Measurements from ENCODE around the gene DPF1. TPM values are rescaled to one million over a fixed set of nuclear protein-coding genes. Genes with fewer than 3 reads are reported as not detected.

The DPF1 gene
- total and polyA plus RNA-seq, 4 donors = not detected

DNA sequence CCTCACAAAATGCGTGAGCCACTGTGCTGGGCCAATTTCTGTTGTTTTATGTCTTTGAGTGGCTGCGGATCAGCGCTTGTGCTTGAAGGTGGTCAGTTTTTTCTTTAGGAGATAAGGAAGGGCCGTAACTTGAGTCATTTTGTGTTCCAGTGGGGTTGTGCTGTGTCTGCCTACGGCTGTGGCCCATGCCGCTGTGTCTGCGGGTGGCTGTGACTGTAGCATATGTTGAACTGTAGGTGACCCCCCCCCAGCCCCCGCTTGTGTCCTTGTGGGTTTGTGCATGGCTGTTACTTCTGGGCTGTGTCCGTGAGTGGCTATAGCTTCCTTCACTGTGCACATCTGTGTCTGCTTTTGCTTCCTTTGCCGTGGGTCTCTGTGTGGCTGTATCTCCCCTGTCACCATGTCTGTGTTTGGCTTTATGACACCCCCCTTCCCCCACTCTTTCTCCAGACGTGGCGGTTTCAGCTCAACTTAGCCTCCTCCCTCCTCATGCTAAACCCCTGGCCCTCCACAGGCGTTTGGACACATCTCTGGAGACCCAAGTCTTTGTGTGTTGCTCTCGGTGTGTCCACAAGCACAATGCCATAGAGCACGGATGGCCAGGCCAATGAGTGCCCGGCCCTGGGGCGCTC, 31.5 kb upstream of the DPF1 start (continued):
- TF ChIP-seq, protein P1, sequence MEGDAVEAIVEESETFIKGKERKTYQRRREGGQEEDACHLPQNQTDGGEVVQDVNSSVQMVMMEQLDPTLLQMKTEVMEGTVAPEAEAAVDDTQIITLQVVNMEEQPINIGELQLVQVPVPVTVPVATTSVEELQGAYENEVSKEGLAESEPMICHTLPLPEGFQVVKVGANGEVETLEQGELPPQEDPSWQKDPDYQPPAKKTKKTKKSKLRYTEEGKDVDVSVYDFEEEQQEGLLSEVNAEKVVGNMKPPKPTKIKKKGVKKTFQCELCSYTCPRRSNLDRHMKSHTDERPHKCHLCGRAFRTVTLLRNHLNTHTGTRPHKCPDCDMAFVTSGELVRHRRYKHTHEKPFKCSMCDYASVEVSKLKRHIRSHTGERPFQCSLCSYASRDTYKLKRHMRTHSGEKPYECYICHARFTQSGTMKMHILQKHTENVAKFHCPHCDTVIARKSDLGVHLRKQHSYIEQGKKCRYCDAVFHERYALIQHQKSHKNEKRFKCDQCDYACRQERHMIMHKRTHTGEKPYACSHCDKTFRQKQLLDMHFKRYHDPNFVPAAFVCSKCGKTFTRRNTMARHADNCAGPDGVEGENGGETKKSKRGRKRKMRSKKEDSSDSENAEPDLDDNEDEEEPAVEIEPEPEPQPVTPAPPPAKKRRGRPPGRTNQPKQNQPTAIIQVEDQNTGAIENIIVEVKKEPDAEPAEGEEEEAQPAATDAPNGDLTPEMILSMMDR (IDR thresholded peaks at IDR 0.05; ENCODE audit: low read depth, low read length, missing input control) = no peak
- TF ChIP-seq HNF4A (conservative IDR thresholded peaks at IDR 0.05) (no peak), HNF4G (IDR thresholded peaks at IDR 0.05) (no peak), NR2F2 (IDR thresholded peaks at IDR 0.05) (no peak), RAD21 (IDR thresholded peaks at IDR 0.05) (no peak), FOXA1 (IDR thresholded peaks at IDR 0.05) (no peak), GABPA (IDR thresholded peaks at IDR 0.05 in 1 of 2, conservative IDR thresholded peaks at IDR 0.05 in 1 of 2) (no peak), YY1 (IDR thresholded peaks at IDR 0.05) (no peak), RXRA (IDR thresholded peaks at IDR 0.05) (no peak), FOXA2 (IDR thresholded peaks at IDR 0.05) (no peak)
- TF ChIP-seq, protein P2, sequence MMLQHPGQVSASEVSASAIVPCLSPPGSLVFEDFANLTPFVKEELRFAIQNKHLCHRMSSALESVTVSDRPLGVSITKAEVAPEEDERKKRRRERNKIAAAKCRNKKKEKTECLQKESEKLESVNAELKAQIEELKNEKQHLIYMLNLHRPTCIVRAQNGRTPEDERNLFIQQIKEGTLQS (IDR thresholded peaks at IDR 0.05) = no peak

DNA sequence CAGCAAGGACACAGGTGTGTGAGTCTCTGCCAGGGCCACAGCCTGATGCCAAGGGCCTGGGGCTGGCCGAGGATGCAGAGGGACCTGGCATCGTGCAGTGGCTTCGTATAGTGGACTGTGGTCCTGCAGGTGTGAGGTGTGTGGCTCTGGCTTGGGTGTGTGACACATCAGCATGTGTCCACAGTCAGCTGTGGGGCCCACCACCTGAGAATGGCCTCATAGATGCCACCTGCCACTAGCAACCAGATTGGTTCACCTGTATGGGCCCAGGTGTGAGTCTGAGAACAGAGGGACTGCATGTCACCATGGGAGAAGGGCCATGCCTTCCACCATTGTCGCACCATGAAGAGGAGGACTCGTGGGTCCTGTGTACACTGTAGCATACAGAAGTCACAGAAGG, 29.8 kb upstream of the DPF1 start:
- DNase-seq (ENCODE audit: low spot score) = no peak
- peak overlapping the region; percentile 33 to 56 for H3K27ac ChIP-seq (ENCODE audit: low read depth in 1 of 2, low read length in 2 of 2)
- H3K36me3 ChIP-seq (ENCODE audit: control insufficient read depth in 4 of 4, insufficient read depth in 3 of 4, low read depth in 1 of 4, low read length in 3 of 4) = no peaks in the 10 kb centered on the region
- H3K9ac ChIP-seq (ENCODE audit: low read depth in 1 of 2, low read length in 2 of 2) = no peak overlapping the region
- no peaks in the 10 kb centered on the region for H3K9me3 ChIP-seq (ENCODE audit: control insufficient read depth in 4 of 4, low read length in 3 of 4)
- H3K4me3 ChIP-seq (ENCODE audit: low read depth in 1 of 3, low read length in 3 of 3) = no peak overlapping the region
- H3K4me1 ChIP-seq (ENCODE audit: control insufficient read depth in 4 of 4, insufficient read depth in 4 of 4, low read length in 3 of 4) = peaks cover 9 to 29% (median 13%) of the 10 kb centered on the region in 4 donors
- peaks cover 0 to 6% (median 1%) of the 10 kb centered on the region in 4 donors for H3K27me3 ChIP-seq (ENCODE audit: control insufficient read depth in 4 of 4, insufficient read depth in 4 of 4, low read length in 3 of 4)
- 93% methylated on average over 5 of the region's 5 CpGs for WGBS
- no peak for TF ChIP-seq SP1 (IDR thresholded peaks at IDR 0.05)
- TF ChIP-seq, protein P2 (IDR thresholded peaks at IDR 0.05) = no peak
- no peak for TF ChIP-seq RAD21 (IDR thresholded peaks at IDR 0.05)
- TF ChIP-seq, protein P3, sequence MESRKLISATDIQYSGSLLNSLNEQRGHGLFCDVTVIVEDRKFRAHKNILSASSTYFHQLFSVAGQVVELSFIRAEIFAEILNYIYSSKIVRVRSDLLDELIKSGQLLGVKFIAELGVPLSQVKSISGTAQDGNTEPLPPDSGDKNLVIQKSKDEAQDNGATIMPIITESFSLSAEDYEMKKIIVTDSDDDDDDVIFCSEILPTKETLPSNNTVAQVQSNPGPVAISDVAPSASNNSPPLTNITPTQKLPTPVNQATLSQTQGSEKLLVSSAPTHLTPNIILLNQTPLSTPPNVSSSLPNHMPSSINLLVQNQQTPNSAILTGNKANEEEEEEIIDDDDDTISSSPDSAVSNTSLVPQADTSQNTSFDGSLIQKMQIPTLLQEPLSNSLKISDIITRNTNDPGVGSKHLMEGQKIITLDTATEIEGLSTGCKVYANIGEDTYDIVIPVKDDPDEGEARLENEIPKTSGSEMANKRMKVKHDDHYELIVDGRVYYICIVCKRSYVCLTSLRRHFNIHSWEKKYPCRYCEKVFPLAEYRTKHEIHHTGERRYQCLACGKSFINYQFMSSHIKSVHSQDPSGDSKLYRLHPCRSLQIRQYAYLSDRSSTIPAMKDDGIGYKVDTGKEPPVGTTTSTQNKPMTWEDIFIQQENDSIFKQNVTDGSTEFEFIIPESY (IDR thresholded peaks at IDR 0.05) = no peak
- no peak for TF ChIP-seq HNF4G (IDR thresholded peaks at IDR 0.05)
- TF ChIP-seq JUND (IDR thresholded peaks at IDR 0.05) = no peak
- TF ChIP-seq TAF1 (conservative IDR thresholded peaks at IDR 0.05) = no peak
- TF ChIP-seq, protein P4, sequence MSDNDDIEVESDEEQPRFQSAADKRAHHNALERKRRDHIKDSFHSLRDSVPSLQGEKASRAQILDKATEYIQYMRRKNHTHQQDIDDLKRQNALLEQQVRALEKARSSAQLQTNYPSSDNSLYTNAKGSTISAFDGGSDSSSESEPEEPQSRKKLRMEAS (IDR thresholded peaks at IDR 0.05) = no peak
- TF ChIP-seq EGR1 (IDR thresholded peaks at IDR 0.05; ENCODE audit: low read depth in 2 of 2) = no peak
- TF ChIP-seq, protein P1 (IDR thresholded peaks at IDR 0.05; ENCODE audit: low read depth, low read length, missing input control) = no peak
- no peak for TF ChIP-seq HNF4A (conservative IDR thresholded peaks at IDR 0.05)
- TF ChIP-seq, protein P5, sequence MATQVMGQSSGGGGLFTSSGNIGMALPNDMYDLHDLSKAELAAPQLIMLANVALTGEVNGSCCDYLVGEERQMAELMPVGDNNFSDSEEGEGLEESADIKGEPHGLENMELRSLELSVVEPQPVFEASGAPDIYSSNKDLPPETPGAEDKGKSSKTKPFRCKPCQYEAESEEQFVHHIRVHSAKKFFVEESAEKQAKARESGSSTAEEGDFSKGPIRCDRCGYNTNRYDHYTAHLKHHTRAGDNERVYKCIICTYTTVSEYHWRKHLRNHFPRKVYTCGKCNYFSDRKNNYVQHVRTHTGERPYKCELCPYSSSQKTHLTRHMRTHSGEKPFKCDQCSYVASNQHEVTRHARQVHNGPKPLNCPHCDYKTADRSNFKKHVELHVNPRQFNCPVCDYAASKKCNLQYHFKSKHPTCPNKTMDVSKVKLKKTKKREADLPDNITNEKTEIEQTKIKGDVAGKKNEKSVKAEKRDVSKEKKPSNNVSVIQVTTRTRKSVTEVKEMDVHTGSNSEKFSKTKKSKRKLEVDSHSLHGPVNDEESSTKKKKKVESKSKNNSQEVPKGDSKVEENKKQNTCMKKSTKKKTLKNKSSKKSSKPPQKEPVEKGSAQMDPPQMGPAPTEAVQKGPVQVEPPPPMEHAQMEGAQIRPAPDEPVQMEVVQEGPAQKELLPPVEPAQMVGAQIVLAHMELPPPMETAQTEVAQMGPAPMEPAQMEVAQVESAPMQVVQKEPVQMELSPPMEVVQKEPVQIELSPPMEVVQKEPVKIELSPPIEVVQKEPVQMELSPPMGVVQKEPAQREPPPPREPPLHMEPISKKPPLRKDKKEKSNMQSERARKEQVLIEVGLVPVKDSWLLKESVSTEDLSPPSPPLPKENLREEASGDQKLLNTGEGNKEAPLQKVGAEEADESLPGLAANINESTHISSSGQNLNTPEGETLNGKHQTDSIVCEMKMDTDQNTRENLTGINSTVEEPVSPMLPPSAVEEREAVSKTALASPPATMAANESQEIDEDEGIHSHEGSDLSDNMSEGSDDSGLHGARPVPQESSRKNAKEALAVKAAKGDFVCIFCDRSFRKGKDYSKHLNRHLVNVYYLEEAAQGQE (IDR thresholded peaks at IDR 0.05) = no peak
- TF ChIP-seq GABPA (IDR thresholded peaks at IDR 0.05 in 1 of 2, conservative IDR thresholded peaks at IDR 0.05 in 1 of 2) = no peak
- TF ChIP-seq RXRA (IDR thresholded peaks at IDR 0.05) = no peak
- no peak for TF ChIP-seq YY1 (IDR thresholded peaks at IDR 0.05)
- TF ChIP-seq NR2F2 (IDR thresholded peaks at IDR 0.05) = no peak
- no peak for TF ChIP-seq FOXA1 (IDR thresholded peaks at IDR 0.05)

All from liver (tissue), 9 donors.